A549 (cell line): Measurements from ENCODE around the gene NTF3. TPM values are rescaled to one million over a fixed set of nuclear protein-coding genes. Genes with fewer than 3 reads are reported as not detected.

ENCODE experiments used
- ATAC-seq, 2 experiments: fragments of 200-7000 bp in 1 of 2; fragments of >200 bp in 1 of 2; cut with Nextera tagmentation in 1 of 2; cut with Tn5 transposase in 1 of 2; 3 replicates each; pipeline versions ENCODE4 v1.8.0 to v1.9.1; 2018 to 2020; ENCODE audit warnings: mild to moderate bottlenecking in 1 of 2, moderate library complexity in 1 of 2
- CTCF ChIA-PET: fragments of 300-600 bp; sonication (Branson Sonifier 250); formaldehyde crosslinking; extraction: SDS; loops from one replicate; lab custom pipeline; 2021; ENCODE audit warnings: antibody characterized with exemption, inconsistent platforms; lab: Yijun Ruan, JAX
- POLR2A ChIA-PET: fragments of 350-600 bp; formaldehyde crosslinking; extraction: SDS; loops from one replicate; lab custom pipeline; 2021; ENCODE audit warnings: antibody characterized with exemption, inconsistent platforms; lab: Yijun Ruan, JAX
- DNase-seq, 2 experiments: peaks; one replicate each; pipeline versions ENCODE4 v3.0.0 to v3.0.0-alpha.2; 2011 to 2016; ENCODE audit warnings: low read depth in 1 of 2, low spot score in 1 of 2
- FAIRE-seq: peaks from 2 replicates; lab custom pipeline; 2011; peaks lifted over from hg19 to GRCh38; lab: Jason Lieb, UNC
- H3K27ac ChIP-seq, 2 experiments: fragments of >200 bp; sonication (Bioruptor Twin); formaldehyde crosslinking; 3 replicates each; pipeline ENCODE4 v1.5.1; 2016 to 2017
- H3K4me1 ChIP-seq: fragments of >200 bp; sonication (Bioruptor Twin); formaldehyde crosslinking; 3 replicates; pipeline ENCODE4 v1.6.1; 2016
- H3K4me2 ChIP-seq: fragments of >200 bp; sonication (Bioruptor Twin); formaldehyde crosslinking; 3 replicates; pipeline ENCODE4 v1.6.1; 2016
- H3K4me3 ChIP-seq: fragments of >200 bp; sonication (Bioruptor Twin); formaldehyde crosslinking; 3 replicates; pipeline ENCODE4 v1.5.1; 2016
- H3K9me3 ChIP-seq: fragments of >200 bp; sonication (Bioruptor Twin); formaldehyde crosslinking; 3 replicates; pipeline ENCODE4 v1.6.1; 2016
- CBX8 ChIP-seq: fragments of 200-600 bp; sonication (generic); IDR thresholded peaks from 2 replicates; pipeline ENCODE4 v1.6.1; 2016
- EP300 ChIP-seq, 2 experiments: fragments of >200 bp; sonication (Bioruptor Twin); formaldehyde crosslinking; IDR thresholded peaks; 2 replicates in 1 of 2; 3 replicates in 1 of 2; pipeline ENCODE4 v1.6.1; 2016 to 2017
- HOXA7 ChIP-seq: fragments of 250-450 bp; sonication (Bioruptor Pico); IDR thresholded peaks from 2 replicates; pipeline ENCODE4 v1.5.0; 2020; ENCODE audit warnings: mild to moderate bottlenecking, moderate library complexity
- HOXB13 ChIP-seq: fragments of 250-450 bp; sonication (Bioruptor Pico); IDR thresholded peaks from 2 replicates; pipeline ENCODE4 v1.5.0; 2020; ENCODE audit warnings: low read depth, mild to moderate bottlenecking, moderate library complexity
- NFE2L2 ChIP-seq: fragments of 150-350 bp; conservative IDR thresholded peaks from 2 replicates; pipeline ENCODE4 v1.6.1; 2014; ENCODE audit warnings: low read length
- POLR2A ChIP-seq: IDR thresholded peaks from 2 replicates; pipeline ENCODE4 v1.6.1; 2012; ENCODE audit warnings: mild to moderate bottlenecking, low read length
- RAD21 ChIP-seq, 2 experiments: fragments of >200 bp in 1 of 2; sonication (Bioruptor Twin) in 1 of 2; formaldehyde crosslinking in 1 of 2; IDR thresholded peaks in 1 of 2; conservative IDR thresholded peaks in 1 of 2; 2 replicates in 1 of 2; 3 replicates in 1 of 2; pipeline ENCODE4 v1.6.1; 2012 to 2018; ENCODE audit warnings: inconsistent platforms in 1 of 2
- SMC3 ChIP-seq: fragments of >200 bp; sonication (Bioruptor Twin); formaldehyde crosslinking; IDR thresholded peaks from 3 replicates; pipeline ENCODE4 v1.6.1; 2018; ENCODE audit warnings: inconsistent platforms
- TFCP2L1 ChIP-seq: fragments of 250-450 bp; sonication (Bioruptor Pico); IDR thresholded peaks from 2 replicates; pipeline ENCODE4 v1.5.0; 2021; ENCODE audit warnings: mild to moderate bottlenecking
- ZC3H11A ChIP-seq: fragments of 450-650 bp; IDR thresholded peaks from 2 replicates; pipeline ENCODE4 v1.6.1; 2014; ENCODE audit warnings: antibody characterized with exemption, mild to moderate bottlenecking
- WGBS: methylation state at CpG from one replicate; pipeline ENCODE4 v1.1.6; 2017; ENCODE audit errors: missing lambda C conversion rate; 5-methylcytosine and 5-hydroxymethylcytosine counted together
- polyA plus RNA-seq, 4 experiments: library from polyadenylated mRNA; depleted of rRNA in 3 of 4; stranded (reverse); fragments of >200 nt; fragmentation: RNase III in 1 of 4; extraction: RNeasy Plus Mini Kit Qiagen cat#74134 plus additional on column Dnase treatment in 1 of 4; gene quantifications; 2 replicates in 3 of 4; 3 replicates in 1 of 4; pipeline ENCODE4 v1.2.3, GENCODE V29; 2011 to 2017
- TF ChIP-seq, protein P1 (sequence below): fragments of >200 bp; sonication (Bioruptor Twin); formaldehyde crosslinking; IDR thresholded peaks from 3 replicates; pipeline ENCODE4 v1.6.1; 2016
- TF ChIP-seq, protein P2 (sequence below): fragments of 450-650 bp; IDR thresholded peaks from 2 replicates; pipeline ENCODE4 v1.6.1; 2014; ENCODE audit warnings: antibody characterized with exemption
- TF ChIP-seq, protein P3 (sequence below): fragments of 200-600 bp; sonication (generic); IDR thresholded peaks from 2 replicates; pipeline ENCODE4 v1.6.1; 2016; ENCODE audit warnings: antibody characterized with exemption, mild to moderate bottlenecking, moderate library complexity

The NTF3 gene
- polyA plus RNA-seq, 2 of the 4 experiments (the other 2 are of a cell fraction): not detected

GRCh38 chr12:5417500-5417899 lies 14.4 kb upstream of the NTF3 start:
- POLR2A ChIA-PET: no interaction called here
- Histone ChIP-seq H3K9me3 (no peaks in the 10 kb centered on the region), H3K4me3 (no peak overlapping the region), H3K27ac (no peak overlapping the region), H3K4me2 (no peak overlapping the region), H3K4me1 (no peaks in the 10 kb centered on the region)
- FAIRE-seq (no peak), DNase-seq (no peak), ATAC-seq (no peak)
- CTCF ChIA-PET: no interaction called here
- TF ChIP-seq NFE2L2 (no peak), POLR2A (no peak), HOXB13 (CRISPR knock-in tag) (no peak)
- TF ChIP-seq, protein P1, sequence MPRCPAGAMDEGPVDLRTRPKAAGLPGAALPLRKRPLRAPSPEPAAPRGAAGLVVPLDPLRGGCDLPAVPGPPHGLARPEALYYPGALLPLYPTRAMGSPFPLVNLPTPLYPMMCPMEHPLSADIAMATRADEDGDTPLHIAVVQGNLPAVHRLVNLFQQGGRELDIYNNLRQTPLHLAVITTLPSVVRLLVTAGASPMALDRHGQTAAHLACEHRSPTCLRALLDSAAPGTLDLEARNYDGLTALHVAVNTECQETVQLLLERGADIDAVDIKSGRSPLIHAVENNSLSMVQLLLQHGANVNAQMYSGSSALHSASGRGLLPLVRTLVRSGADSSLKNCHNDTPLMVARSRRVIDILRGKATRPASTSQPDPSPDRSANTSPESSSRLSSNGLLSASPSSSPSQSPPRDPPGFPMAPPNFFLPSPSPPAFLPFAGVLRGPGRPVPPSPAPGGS: no peak
- TF ChIP-seq, all 56 proteins: peak for 0

GRCh38 chr12:5428332-5429221 lies 3.3 kb upstream of the NTF3 start:
- CTCF ChIA-PET: interaction anchor here (0.6 to 1.9 kb wide), 13 partner anchors 11 to 579 kb away, joined by 3 to 8 read pairs (median 4); no protein-coding TSS in a partner anchor
- 4% methylated on average over 14 of the region's 14 CpGs for WGBS
- no peak overlapping the region for H3K27ac ChIP-seq
- no peak overlapping the region for H3K4me3 ChIP-seq
- POLR2A ChIA-PET: no interaction called here
- H3K9me3 ChIP-seq: no peaks in the 10 kb centered on the region
- ATAC-seq: peak in 1 of 2 experiments; percentile 48; a peak in 1 of 6 replicates
- no peak for FAIRE-seq
- TF ChIP-seq SMC3 (no peak), RAD21 (conservative IDR thresholded peaks at IDR 0.05 in 1 of 2, IDR thresholded peaks at IDR 0.05 in 1 of 2) (peak in 1 of 2 experiments; percentile 52; a peak in 2 of 5 replicates), HOXA7 (CRISPR knock-in tag) (no peak)
- TF ChIP-seq, protein P2, sequence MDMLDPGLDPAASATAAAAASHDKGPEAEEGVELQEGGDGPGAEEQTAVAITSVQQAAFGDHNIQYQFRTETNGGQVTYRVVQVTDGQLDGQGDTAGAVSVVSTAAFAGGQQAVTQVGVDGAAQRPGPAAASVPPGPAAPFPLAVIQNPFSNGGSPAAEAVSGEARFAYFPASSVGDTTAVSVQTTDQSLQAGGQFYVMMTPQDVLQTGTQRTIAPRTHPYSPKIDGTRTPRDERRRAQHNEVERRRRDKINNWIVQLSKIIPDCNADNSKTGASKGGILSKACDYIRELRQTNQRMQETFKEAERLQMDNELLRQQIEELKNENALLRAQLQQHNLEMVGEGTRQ: no peak
- TF ChIP-seq, all 56 proteins: peak for 1
- H3K4me1 ChIP-seq: no peaks in the 10 kb centered on the region
- no peak overlapping the region for H3K4me2 ChIP-seq
- DNase-seq: no peak

DNA sequence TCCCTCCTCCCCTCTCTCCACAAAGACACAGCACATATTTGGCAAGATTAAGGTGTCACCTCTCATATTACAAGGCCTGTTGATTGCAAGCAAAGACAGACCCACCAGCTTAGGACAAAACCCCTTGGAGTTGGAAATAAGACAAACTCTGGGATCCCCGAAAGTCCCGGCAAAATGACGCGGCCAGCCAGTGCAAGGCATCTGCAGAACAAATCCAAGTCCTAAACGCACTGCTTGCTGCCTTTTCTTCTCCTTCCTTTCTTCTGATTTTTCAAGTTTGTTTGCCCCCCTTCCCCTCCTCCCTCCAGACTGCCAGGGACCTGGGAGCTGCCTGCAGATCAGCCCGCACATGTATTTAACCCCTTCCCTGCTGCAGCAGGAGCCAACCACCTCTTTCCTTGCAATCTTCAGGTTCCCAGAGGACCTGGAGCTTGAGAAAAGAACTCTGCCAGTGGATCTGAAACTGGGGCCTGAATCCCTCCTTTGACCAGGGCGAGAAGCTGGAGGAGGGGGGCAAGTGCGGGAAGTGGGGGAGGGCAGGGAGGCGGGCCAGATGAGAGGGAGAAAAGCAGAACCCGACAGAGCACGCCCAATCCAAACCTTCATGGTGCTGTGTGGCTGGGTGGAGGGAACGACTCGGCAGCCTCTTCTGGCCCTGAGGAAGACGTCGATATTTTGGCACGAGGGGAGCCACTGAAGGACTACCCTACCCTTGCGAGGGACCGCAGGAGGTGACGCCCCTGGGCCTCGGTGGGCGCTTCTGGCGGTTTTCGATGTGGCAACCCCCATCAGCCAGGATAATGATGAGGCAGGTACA lies 2.0 kb upstream of the NTF3 start:
- CTCF ChIA-PET: interaction anchor here (0.7 to 1.9 kb wide), 3 partner anchors 17 to 179 kb away, joined by 3 to 4 read pairs (median 3); no protein-coding TSS in a partner anchor
- POLR2A ChIA-PET: no interaction called here
- no peaks in the 10 kb centered on the region for H3K9me3 ChIP-seq
- 35% methylated on average over 22 of the region's 23 CpGs for WGBS
- FAIRE-seq (no peak), ATAC-seq (no peak), DNase-seq (no peak)
- H3K4me2 ChIP-seq: no peak overlapping the region
- no peak for TF ChIP-seq ZC3H11A
- no peak for TF ChIP-seq CBX8
- TF ChIP-seq HOXA7 (CRISPR knock-in tag): no peak
- TF ChIP-seq EP300 (IDR thresholded peaks at IDR 0.05): no peak
- TF ChIP-seq, protein P3, sequence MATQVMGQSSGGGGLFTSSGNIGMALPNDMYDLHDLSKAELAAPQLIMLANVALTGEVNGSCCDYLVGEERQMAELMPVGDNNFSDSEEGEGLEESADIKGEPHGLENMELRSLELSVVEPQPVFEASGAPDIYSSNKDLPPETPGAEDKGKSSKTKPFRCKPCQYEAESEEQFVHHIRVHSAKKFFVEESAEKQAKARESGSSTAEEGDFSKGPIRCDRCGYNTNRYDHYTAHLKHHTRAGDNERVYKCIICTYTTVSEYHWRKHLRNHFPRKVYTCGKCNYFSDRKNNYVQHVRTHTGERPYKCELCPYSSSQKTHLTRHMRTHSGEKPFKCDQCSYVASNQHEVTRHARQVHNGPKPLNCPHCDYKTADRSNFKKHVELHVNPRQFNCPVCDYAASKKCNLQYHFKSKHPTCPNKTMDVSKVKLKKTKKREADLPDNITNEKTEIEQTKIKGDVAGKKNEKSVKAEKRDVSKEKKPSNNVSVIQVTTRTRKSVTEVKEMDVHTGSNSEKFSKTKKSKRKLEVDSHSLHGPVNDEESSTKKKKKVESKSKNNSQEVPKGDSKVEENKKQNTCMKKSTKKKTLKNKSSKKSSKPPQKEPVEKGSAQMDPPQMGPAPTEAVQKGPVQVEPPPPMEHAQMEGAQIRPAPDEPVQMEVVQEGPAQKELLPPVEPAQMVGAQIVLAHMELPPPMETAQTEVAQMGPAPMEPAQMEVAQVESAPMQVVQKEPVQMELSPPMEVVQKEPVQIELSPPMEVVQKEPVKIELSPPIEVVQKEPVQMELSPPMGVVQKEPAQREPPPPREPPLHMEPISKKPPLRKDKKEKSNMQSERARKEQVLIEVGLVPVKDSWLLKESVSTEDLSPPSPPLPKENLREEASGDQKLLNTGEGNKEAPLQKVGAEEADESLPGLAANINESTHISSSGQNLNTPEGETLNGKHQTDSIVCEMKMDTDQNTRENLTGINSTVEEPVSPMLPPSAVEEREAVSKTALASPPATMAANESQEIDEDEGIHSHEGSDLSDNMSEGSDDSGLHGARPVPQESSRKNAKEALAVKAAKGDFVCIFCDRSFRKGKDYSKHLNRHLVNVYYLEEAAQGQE: no peak
- TF ChIP-seq TFCP2L1 (CRISPR knock-in tag): no peak
- no peaks in the 10 kb centered on the region for H3K4me1 ChIP-seq
- no peak overlapping the region for H3K27ac ChIP-seq
- no peak overlapping the region for H3K4me3 ChIP-seq
